T-helper 22 cell (primary cell): Measurements from ENCODE around the gene B3GLCT.
"Not testable (repeated sequence)": the region's sequence is repeated elsewhere in the genome, so short reads cannot be mapped to it uniquely, and the experiment has no call there.

Experiments
- DNase-seq: peaks from one replicate; pipeline ENCODE4 v3.0.0-alpha.2; 2020; ENCODE audit warnings: low read depth

Gene B3GLCT

GRCh38 chr13:31282741-31283455, 83.1 kb downstream of the B3GLCT start:
- DNase-seq = no peak

- DNase-seq = no peak
These were observed 87.2 kb downstream of the B3GLCT start for GRCh38 chr13:31286930-31287329.

- no peak for DNase-seq
These were observed 101.3 kb downstream of the B3GLCT start for GRCh38 chr13:31301119-31301518.

DNA sequence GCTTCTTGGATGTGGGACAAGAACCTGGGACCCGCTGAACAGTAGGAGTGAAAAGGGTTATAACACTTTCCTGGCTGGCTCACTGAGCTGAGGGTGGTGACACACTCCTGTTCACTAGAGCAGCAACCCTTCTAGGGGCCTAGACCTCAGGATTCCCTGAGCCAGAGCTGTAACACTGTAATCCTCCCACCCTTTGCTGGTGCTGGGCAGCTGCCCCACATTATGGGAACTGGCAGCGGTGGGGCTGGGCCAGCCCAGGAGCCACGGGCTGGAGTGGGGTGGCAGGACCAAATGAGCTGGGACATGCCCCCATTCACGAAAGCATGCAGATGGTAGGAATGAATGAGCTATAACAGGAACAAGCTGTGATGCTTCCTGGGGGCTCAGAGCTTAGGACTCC, 110.6 kb downstream of the B3GLCT start:
- no peak for DNase-seq

DNA sequence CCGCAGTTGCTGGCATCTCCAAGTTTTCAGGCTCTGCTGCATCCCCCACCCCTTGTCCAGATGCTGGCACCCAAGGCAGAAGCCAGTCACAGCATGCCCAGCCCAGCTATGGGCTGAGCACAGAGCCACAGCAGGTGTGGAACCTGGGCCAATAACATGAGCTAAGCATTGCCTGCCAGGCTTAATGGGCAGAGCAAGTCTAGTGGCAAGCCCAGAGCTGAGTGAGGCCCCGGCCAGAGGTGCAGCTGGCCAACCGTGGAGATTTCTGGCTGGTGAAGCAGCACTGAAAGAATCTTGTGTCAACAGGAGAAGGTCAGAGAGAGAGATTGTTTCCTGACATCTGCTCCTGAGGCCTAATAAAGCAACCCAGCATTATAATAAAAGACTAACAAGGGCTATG, 111.0 kb downstream of the B3GLCT start:
- no peak for DNase-seq

DNA sequence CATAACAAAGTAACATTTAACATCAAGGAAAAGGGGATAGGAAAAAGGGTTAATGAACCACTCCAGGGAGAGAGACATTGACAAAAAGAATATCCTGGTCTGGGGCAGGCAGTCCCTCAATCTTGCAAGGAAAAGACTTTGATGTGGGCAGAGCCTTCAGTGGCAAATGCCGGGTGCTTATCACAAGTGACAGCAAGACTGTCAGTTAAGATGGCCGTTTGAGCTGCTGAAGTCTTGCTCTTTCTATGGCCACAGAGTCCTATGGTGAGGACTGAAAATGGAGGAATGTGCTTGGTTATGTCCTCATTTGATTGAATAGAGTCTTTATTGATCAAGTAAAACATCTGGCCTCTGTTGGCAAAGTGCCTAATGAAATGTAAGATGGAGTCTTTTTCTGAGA, 112.1 kb downstream of the B3GLCT start:
- no peak for DNase-seq

- DNase-seq = no peak
These were observed 115.2 kb downstream of the B3GLCT start for GRCh38 chr13:31314961-31315360.

GRCh38 chr13:31320946-31321345, 121.2 kb downstream of the B3GLCT start:
- DNase-seq = no peak

- no peak for DNase-seq
These were observed 121.7 kb downstream of the B3GLCT start for GRCh38 chr13:31321457-31321856.

GRCh38 chr13:31322026-31322425, 122.3 kb downstream of the B3GLCT start:
- DNase-seq = no peak

DNA sequence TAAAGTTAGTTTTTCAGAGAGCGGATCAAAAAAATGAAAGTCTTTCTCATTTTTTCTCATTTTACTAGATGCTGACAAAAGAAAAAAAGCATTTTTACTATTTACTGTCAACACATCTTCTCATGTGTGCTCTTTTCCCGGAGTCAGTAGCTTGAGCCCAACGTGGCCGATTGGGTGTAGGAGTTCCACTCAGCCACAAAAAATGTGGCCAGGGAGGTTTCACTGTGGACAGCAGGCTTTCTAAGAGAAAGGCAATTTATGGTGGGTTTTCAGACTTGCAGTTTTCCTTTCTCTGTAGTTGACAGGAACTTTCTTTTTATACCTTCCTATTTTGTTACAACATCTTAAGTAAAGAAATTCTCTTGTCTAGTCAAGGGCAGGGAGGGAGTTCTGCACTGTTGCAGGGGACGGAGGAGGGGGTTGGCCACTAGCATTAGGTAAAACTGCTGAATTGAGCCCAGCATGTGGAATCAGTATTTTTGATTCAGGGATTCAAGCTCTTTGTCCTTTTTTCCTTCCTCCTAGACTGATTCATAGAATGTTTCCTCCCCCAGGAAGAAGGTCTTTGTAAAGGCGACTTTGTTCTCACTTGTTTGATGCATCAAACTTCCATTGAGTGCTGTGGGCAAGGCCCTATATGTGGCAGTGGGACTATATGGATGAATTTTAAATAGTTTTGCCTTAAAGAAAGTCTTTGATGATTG, 123.1 kb downstream of the B3GLCT start:
- DNase-seq = no peak

- no peak for DNase-seq
These were observed 127.5 kb downstream of the B3GLCT start for GRCh38 chr13:31327182-31327860.

- DNase-seq = no peak
These were observed 128.9 kb downstream of the B3GLCT start for GRCh38 chr13:31328549-31329235.

DNA sequence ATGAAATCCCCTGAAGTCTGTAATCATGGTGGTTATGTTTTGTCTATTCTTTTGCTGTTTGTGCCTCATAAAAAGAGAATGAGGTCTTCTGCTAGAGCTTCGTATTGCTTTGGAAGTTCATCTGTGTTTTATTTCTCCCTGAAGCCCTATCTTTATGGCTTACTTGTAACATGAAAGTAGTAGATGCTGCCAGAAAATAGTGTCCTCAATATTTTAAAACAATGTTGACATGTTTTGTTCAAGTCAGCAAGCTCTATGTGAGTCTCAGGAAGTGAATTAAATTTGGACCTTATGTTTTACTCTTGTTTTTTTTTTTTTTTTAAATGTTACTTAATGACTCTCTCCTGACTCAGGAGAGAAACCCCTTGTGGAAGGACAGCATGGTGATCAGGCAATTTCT, 130.5 kb downstream of the B3GLCT start:
- DNase-seq = no peak

- DNase-seq = no peak
These were observed 131.3 kb downstream of the B3GLCT start for GRCh38 chr13:31331068-31331467.

DNA sequence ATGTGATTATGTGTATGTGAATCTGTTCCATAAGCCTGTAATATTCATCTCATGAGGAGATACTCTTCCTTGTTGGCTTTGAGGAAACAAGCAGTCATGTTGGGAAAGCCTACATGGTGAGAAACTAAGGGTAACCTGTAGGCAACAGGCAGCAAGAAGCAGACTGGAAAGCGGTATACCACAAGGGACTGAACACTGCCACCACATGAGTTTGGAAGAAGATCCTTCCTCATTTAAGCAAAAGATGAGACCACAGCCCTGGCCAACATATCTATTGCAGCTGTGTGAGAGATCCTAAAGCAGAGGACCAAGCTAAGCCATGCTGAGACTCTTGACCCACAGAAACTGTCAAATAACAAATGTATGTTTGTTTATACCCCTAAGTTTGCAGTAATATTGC, 134.8 kb downstream of the B3GLCT start:
- no peak for DNase-seq

GRCh38 chr13:31334994-31335557, 135.3 kb downstream of the B3GLCT start:
- DNase-seq = no peak

- not testable (repeated sequence) for DNase-seq
These were observed 139.8 kb downstream of the B3GLCT start for GRCh38 chr13:31339616-31340015.

DNA sequence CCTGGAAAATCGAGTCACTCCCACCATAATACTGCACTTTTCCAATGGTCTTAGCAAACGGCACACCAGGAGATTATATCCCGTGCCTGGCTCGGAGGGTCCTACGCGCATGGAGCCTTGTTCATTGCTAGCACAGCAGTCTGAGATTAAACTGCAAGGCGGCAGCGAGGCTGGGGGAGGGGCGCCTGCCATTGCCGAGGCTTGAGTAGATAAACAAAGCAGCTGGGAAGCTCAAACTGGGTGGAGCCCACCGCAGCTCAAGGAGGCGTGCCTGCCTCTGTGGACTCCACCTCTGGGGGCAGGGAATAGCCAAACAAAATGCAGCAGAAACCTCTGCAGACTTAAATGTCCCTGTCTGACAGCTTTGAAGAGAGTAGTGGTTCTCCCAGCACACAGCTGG, 141.1 kb downstream of the B3GLCT start:
- DNase-seq = not testable (repeated sequence)

GRCh38 chr13:31346891-31347290, 147.1 kb downstream of the B3GLCT start:
- DNase-seq = no peak

DNA sequence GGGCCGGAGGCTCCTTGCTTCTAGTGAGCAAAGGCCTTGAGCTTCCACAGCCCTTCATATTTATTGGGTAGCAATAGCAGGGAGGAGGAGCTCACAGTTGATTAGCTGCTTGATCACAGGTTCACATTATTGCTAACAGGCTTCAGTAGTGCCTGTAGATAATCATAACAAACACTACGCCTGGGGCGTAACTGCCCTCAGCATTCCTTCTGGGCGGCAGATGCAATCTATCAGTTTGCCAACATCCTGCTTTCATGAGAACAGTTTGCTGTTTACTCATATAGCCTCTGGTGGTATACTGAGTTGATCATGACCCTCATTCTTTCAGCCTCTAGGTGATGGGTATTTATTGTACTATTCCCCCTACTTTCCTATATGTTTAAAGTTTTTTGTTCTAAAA, 149.4 kb downstream of the B3GLCT start:
- no peak for DNase-seq

DNA sequence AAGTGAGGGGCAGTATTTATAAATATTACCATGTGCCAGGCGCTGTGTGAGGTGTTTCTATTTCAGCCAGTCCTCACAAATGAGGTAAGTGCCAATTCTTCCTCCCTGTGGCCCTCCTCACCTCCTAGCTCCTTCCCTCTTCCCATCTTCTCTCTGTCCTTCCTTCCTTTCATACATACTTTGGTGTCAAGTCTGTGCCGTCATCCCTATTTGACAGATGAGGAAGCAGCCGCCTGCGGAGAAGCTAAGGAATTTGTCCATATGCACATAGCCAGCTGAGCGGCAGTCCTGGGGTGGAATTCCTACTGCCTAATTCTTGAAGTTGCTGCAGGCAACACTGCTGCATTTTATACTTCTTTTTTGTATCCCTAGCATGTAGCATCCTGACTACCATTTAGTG, 150.8 kb downstream of the B3GLCT start:
- no peak for DNase-seq
